Fibroblast of pulmonary artery (primary cell): Measurements from ENCODE around the gene CHST7.

ENCODE experiments used
- DNase-seq: peaks from one replicate; pipeline ENCODE4 v3.0.0-alpha.2; 2010; ENCODE audit warnings: low read depth
- H3K4me3 ChIP-seq: replicated peaks from 2 replicates; pipeline ENCODE4 v1.5.1; 2011; ENCODE audit warnings: low read depth, mild to moderate bottlenecking, control low read depth, low read length, moderate library complexity
- CTCF ChIP-seq: IDR thresholded peaks from 2 replicates; pipeline ENCODE4 v1.5.1; 2011; ENCODE audit warnings: mild to moderate bottlenecking, control low read depth, low read length, inconsistent platforms; ENCODE audit errors: missing control alignments

Gene CHST7

GRCh38 chrX:46645614-46646013, 72.0 kb downstream of the CHST7 start:
- TF ChIP-seq CTCF = no peak
- no peak overlapping the region for H3K4me3 ChIP-seq
- DNase-seq = no peak

GRCh38 chrX:46647251-46647650, 73.7 kb downstream of the CHST7 start:
- TF ChIP-seq CTCF = no peak

More at GRCh38 chrX:46647251-46647650, 73.7 kb downstream of the CHST7 start:
- no peak for DNase-seq
- no peak overlapping the region for H3K4me3 ChIP-seq
